LHCN-M2 (cell line): ENCODE data around the gene MEOX2. TPM values are rescaled to one million over a fixed set of nuclear protein-coding genes. Genes with fewer than 3 reads are reported as not detected.
A peak's percentile ranks its signal among the peaks of the same experiment; 100 is the strongest.

Experiments
- DNase-seq: peaks from one replicate; pipeline ENCODE4 v3.0.0-alpha.2; 2012; ENCODE audit warnings: low read depth
- total RNA-seq: library from RNA; depleted of rRNA; stranded (reverse); fragments of >200 nt; gene quantifications from 2 replicates; pipeline ENCODE4 v1.2.3, GENCODE V29; 2014

Gene MEOX2
- total RNA-seq, 1 experiment from 2014 or later = 0.06 TPM

- no peak for DNase-seq
Measured at GRCh38 chr7:15612205-15612604, 74.3 kb downstream of the MEOX2 start.

GRCh38 chr7:15610503-15610902 is 76.0 kb downstream of the MEOX2 start:
- no peak for DNase-seq

GRCh38 chr7:15609287-15609686 is 77.2 kb downstream of the MEOX2 start:
- DNase-seq = no peak

- DNase-seq = peak; percentile 57
Measured at GRCh38 chr7:15607529-15608210, 78.8 kb downstream of the MEOX2 start.

- no peak for DNase-seq
Measured at GRCh38 chr7:15606561-15606960, 79.9 kb downstream of the MEOX2 start.

- no peak for DNase-seq
Measured at GRCh38 chr7:15604166-15604565, 82.3 kb downstream of the MEOX2 start.

- DNase-seq = peak; percentile 45
Measured at GRCh38 chr7:15603124-15603523, 83.4 kb downstream of the MEOX2 start.

- no peak for DNase-seq
Measured at GRCh38 chr7:15602236-15602635, 84.2 kb downstream of the MEOX2 start.

GRCh38 chr7:15601175-15601574 is 85.3 kb downstream of the MEOX2 start:
- DNase-seq = no peak

GRCh38 chr7:15600298-15600697 is 86.2 kb downstream of the MEOX2 start:
- DNase-seq = no peak

GRCh38 chr7:15594461-15594860 is 92.0 kb downstream of the MEOX2 start:
- no peak for DNase-seq

- DNase-seq = peak; percentile 42
Measured at GRCh38 chr7:15593382-15593781, 93.1 kb downstream of the MEOX2 start.

- no peak for DNase-seq
Measured at GRCh38 chr7:15586266-15586665, 100.2 kb downstream of the MEOX2 start.

- no peak for DNase-seq
Measured at GRCh38 chr7:15584575-15584974, 101.9 kb downstream of the MEOX2 start.

GRCh38 chr7:15582773-15583172 is 103.7 kb downstream of the MEOX2 start:
- DNase-seq = peak; percentile 60

- no peak for DNase-seq
Measured at GRCh38 chr7:15581352-15581951, 105.0 kb downstream of the MEOX2 start.

GRCh38 chr7:15580604-15581351 is 105.7 kb downstream of the MEOX2 start:
- DNase-seq = no peak

GRCh38 chr7:15577600-15577999 is 108.9 kb downstream of the MEOX2 start:
- DNase-seq = no peak

- peak; percentile 43 for DNase-seq
Measured at GRCh38 chr7:15571301-15571878, 115.1 kb downstream of the MEOX2 start.

GRCh38 chr7:15567652-15568051 is 118.8 kb downstream of the MEOX2 start:
- DNase-seq = no peak

GRCh38 chr7:15567036-15567435 is 119.4 kb downstream of the MEOX2 start:
- DNase-seq = no peak

- no peak for DNase-seq
Measured at GRCh38 chr7:15566476-15566875, 120.0 kb downstream of the MEOX2 start.
